GM18502 (cell line): ENCODE results near the gene PTPRD.

Source experiments
- ATAC-seq: cut with Tn5 transposase; IDR thresholded peaks from one replicate; pipeline ENCODE4 v1.9.1; 2021; ENCODE audit warnings: mild to moderate bottlenecking; ENCODE audit not compliant: unreplicated experiment, poor library complexity

The PTPRD gene

GRCh38 chr9:10612641-10613398 is at the start of gene PTPRD:
TSS of gene PTPRD (minus strand) at chr9:10613002.
- ATAC-seq: peak; percentile 98

DNA sequence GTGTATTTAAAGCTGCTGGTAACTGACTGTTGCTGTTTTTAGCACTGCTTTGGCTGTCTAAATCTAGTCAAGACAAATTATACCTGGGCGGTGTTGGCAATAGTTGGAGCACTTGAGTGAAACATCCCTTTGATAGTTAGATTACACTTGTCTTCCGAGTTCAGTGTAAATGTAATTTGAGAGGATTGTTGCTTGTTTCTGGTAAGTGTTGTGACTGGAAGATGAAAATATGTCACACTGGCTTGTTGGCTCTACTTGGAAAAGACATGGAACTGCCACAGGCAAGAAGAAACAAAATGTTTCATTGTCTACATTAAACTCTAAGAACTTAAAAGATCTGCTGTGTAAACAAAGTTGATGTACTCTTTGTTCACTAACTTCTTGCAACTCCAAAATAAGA is 49.2 kb upstream of the PTPRD start:
- ATAC-seq: no peak

DNA sequence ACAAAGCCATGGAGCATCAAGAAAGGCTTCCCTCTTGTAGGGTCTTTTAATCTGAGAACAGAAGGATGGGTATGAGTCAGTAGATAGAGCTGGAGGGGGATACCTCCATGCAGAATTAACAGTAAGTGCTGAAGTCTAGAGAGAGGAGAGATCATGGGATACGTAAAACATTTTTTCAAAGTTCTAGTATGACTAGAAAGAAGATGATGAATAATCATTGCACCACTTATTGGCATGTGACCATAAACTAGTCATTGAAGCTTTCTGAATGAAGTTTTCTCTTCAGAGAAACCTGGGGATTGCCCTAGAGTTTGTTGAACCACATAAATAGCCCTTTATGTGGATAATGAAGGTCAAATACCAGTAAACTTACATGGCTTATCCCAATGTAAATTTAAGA is 48.6 kb upstream of the PTPRD start:
- no peak for ATAC-seq

GRCh38 chr9:10651012-10651411 is 38.2 kb upstream of the PTPRD start:
- ATAC-seq: no peak

DNA sequence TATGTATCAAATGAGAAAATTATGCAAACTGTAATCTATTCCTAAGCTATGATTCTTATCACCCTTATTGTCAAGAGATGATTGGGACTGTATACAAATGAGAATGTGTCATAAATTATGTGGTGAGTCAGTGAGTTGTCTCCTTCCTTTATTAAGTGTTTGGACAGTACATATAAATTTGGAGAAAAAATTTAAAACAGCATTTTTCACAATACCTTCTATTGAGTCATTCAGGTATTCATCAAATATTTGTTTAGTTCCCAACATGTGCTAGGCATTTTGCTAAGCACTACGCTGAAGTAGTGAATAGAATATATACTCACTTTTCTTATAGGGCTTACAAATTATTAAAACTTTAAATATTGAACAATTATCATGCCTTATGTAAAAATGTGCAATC is 36.3 kb upstream of the PTPRD start:
- no peak for ATAC-seq

DNA sequence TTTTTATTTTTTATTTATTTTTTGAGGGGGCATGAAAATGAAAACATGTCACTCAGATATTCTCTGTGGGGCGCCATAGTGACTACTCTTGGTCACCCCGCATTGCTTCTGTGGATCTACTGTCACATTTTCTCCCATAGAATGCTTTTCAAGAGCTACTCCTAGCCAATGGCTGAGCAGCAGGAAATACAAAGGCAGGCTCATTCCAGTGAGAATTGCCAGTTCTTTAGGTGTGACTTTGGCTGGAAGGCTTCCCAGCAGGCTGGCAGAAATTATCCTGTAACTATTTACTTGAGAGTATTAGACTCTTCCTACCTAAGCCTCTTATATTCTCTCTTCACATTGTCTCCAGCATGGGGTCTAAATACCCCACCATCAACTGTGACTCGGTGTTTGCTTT is 21.0 kb upstream of the PTPRD start:
- no peak for ATAC-seq

DNA sequence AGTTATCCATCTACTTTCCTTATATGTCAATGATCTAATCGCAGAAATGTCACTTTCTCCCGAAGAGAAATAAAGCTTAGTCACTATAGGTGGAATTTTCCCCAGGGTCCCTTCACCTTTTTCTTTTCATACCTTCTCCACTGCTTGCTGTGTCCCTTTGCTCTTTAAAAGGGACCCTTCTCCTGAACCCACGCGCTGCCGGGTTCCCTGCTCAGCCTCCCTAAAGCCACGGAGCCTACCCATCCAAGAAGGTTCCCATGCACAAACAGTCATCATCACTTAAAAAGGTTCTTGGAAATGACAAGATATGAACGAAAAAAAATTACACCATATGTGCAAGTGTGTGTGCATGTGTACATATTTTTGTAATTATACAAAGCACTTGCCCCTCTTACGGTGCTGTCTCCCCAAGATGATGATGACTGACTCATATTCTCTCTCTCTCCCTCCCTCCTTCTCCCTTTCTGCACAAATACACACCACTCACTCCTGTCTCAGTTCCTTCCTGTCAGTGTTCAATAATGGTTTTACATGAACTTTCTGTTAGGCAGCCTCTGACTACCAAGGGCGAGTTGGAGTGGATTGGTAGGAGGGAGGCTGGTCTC is 1.5 kb upstream of the PTPRD start:
- ATAC-seq: no peak

DNA sequence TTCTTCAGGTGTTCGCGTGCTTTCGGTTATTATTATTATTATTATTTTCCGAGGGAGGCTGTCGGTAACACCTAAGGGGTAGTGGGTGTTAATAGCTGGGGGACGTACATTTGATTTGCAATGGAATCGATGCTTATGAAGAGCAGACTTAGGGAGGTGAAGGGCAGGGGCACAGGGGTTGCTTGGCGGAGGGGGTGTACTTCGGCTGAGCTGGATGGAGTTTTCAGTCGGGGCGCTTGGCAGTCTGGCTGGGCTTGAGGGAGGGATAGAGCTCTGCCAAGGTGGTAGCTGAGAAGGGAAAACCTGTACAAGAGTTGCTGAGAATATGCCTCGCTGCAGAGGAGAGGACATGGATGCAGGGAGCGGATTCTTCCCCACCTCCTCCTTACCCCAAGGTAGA is 617 bp upstream of the PTPRD start:
- ATAC-seq: no peak

- ATAC-seq: no peak
Measured at GRCh38 chr9:10605388-10605787, 7.4 kb downstream of the PTPRD start.

- no peak for ATAC-seq
Measured at GRCh38 chr9:10604927-10605326, 7.9 kb downstream of the PTPRD start.

GRCh38 chr9:10597801-10598200 is 15.0 kb downstream of the PTPRD start:
- ATAC-seq: no peak

DNA sequence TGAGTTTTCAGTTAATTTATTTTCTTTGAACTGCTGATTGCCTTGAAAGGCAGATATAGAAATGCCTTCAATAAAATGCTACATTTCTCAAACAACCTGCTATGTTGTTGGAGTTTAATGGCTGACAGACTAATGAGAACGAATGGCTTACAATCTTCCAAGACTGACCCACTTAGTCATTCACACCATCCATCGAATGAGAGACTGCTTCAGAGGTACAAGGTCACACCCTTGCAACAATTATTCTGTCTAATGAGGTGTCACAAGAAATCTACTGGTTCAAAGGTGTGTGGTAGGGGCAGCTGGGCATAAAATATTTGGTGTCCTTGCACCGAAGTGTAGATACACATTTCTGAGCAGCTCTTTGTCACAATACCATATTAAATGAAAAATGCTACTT is 18.3 kb downstream of the PTPRD start:
- ATAC-seq: no peak

- ATAC-seq: no peak
Measured at GRCh38 chr9:10586407-10586806, 26.4 kb downstream of the PTPRD start.

DNA sequence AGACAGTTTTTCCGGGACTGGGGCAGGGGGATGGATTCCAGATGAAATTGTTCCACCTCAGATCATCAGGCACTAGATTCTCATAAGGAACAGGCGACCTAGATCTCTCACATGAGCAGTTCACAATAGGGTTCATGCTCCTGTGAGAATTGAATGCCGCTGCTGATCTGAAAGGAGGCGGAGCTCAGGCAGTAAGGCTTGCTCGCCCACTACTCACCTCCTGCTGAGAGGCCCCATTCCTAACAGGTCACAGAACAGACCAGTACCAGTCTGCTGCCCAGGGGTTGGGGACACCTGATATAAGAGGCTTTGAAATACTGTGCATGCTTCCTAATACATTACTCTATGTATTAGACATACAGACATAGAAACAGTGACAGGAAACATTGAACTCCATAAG is 41.1 kb downstream of the PTPRD start:
- no peak for ATAC-seq

DNA sequence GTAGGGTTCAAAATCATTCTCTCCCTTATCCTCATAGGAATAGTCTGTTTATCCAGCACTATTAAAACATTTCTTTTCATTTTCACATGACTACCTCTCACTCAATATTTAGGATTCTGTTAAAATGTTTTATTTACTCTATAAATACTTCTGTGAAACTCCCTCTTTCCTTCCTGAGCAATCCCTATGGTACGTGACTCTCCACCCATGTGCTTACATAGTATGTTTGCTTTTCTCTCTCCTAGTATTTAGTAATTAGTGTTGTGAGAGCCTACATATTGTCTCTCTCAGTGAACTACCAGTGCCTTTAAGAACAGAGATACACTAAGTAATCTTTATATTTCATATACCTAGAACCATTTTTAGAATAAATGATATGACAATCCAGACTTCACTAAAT is 46.0 kb downstream of the PTPRD start:
- no peak for ATAC-seq

DNA sequence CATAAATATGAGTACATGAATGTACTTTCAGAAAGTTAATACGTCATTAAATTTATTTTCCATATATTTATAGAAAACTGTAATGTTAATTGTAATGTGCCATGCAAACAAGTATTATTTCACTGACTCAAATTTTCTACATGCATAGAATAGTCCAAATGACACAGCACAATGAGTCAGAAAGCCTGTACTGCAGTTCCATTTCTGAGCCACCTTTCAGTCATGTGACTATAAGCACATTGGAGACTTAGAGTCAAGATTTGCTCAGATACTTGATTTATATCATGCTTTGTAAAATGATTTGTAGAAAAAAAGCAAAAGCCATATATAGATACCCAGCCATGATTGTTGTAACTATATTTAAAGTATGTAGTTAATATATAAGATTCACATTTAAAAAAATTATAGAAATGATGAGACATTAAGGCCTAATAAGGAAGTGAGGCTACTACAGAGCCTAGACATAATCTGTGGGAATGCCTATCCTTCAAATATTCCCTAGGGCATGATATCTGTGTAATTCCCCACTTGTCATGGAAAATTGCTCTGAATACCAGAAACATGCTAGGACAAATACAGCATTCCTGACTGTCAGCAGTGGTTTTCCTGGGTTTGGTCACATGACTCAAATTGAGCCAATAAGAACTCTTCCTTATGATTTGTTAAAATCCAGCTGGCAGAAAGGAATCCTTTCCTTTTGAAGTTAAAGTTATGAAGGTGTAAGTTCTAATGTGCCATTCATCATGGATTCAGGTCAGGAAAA is 50.0 kb downstream of the PTPRD start:
- no peak for ATAC-seq

DNA sequence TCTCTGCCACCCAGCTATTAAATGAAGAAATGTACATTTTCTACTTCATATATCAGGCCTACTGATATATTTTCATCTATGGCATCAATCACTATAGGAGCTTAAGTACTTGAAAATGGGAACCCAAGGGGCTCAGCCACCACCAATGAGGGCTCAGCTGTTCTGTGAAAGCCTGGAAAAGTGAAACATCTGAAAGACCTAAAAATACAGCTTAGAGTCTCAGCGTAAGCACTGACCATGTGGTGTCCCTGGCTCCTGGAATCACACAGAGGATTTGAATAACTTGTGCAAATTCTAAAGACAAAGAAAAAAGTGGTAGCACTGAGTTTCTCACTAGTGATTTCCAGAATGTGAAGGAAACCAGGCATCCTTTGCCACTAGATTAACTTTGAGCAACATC is 64.5 kb downstream of the PTPRD start:
- no peak for ATAC-seq

DNA sequence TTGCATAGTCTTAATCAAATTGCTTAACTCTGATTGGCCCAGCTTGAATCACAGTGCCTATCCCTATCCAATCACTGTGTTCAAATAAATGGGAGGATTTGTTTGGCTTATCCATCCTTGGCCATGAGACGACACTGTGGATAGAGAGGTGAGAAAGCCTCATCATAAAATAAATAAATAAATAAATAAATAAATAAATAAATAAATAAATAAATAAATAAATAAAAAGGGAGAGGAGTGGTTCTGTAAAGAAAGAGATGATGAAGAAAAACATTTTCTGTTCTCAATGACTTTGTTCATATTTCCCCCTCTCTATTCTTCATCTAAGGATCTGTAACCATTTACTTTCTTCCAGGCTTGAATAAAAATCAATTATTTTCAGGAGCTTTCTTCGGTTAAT is 74.7 kb downstream of the PTPRD start:
- ATAC-seq: no peak

GRCh38 chr9:10534850-10535249 is 78.0 kb downstream of the PTPRD start:
- no peak for ATAC-seq

DNA sequence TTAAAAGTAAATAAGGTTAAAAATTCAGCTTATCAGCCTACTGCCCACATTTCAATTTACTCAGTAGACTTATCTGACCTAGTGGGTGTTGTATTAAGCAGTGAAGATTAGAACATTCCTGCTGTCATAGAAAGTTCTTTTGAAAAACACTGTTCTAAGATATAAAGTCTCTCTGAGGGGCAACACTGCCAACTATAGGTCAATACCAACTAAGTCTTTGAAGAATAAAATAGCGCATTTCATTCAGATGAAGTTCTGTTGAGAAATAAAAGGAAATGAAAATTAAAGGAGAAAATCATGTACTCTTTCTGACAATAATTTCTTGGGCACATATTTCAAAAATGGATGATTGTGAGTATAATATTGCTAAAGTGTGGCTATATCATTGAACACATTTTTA is 86.8 kb downstream of the PTPRD start:
- ATAC-seq: no peak

GRCh38 chr9:10523164-10523563 is 89.6 kb downstream of the PTPRD start:
- no peak for ATAC-seq

GRCh38 chr9:10512144-10512543 is 100.7 kb downstream of the PTPRD start:
- no peak for ATAC-seq
